D721Med (cell line): ENCODE data around the gene TMEM200C.
A peak's percentile ranks its signal among the peaks of the same experiment; 100 is the strongest.

Experiments used
- DNase-seq: peaks from one replicate; pipeline ENCODE4 v3.0.0; 2011; ENCODE audit warnings: low spot score; ENCODE audit not compliant: insufficient read length
- FAIRE-seq: peaks from 2 replicates; lab custom pipeline; 2011; peaks lifted over from hg19 to GRCh38; lab: Jason Lieb, UNC
- TF ChIP-seq, protein P1 (sequence below): IDR thresholded peaks from 2 replicates; pipeline ENCODE4 v1.5.1; 2012; ENCODE audit warnings: mild to moderate bottlenecking, control low read depth; ENCODE audit not compliant: insufficient read depth; ENCODE audit errors: missing control alignments

TMEM200C gene

GRCh38 chr18:5895299-5895875, at the start of gene TMEM200C:
TSS of gene TMEM200C (minus strand) at chr18:5895522. CDS start at chr18:5892063, 3,459 bp downstream.
- DNase-seq (peak; percentile 42), FAIRE-seq (no peak)
- TF ChIP-seq, protein P1, sequence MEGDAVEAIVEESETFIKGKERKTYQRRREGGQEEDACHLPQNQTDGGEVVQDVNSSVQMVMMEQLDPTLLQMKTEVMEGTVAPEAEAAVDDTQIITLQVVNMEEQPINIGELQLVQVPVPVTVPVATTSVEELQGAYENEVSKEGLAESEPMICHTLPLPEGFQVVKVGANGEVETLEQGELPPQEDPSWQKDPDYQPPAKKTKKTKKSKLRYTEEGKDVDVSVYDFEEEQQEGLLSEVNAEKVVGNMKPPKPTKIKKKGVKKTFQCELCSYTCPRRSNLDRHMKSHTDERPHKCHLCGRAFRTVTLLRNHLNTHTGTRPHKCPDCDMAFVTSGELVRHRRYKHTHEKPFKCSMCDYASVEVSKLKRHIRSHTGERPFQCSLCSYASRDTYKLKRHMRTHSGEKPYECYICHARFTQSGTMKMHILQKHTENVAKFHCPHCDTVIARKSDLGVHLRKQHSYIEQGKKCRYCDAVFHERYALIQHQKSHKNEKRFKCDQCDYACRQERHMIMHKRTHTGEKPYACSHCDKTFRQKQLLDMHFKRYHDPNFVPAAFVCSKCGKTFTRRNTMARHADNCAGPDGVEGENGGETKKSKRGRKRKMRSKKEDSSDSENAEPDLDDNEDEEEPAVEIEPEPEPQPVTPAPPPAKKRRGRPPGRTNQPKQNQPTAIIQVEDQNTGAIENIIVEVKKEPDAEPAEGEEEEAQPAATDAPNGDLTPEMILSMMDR, result no peak

- TF ChIP-seq, protein P1, result no peak
- DNase-seq, result no peak
- FAIRE-seq, result no peak
These were observed 49.1 kb upstream of the TMEM200C start for GRCh38 chr18:5944448-5944847.

DNA sequence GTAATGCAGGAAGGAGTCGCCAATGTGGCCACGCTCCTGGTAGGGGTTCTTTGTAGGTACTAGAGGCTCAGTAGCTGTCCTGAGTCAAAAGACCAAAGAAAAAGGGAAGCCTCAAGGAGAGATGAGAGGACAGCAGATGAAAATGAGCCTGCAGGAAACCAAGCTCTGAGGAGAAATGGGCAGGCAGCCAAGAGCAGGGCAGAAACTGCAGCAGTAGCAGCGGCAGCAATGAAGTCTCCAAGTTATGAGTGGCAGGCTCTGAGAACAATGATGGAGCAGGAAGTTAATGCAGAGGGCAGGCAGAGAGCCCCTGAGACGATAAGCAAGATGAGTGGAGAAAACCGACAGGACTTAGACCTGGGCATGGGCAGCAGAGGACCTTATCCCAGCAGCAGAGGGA, 48.2 kb upstream of the TMEM200C start:
- FAIRE-seq (no peak), DNase-seq (no peak)
- TF ChIP-seq, protein P1, result no peak

GRCh38 chr18:5942591-5942990, 47.3 kb upstream of the TMEM200C start:
- FAIRE-seq (no peak), DNase-seq (no peak)

DNA sequence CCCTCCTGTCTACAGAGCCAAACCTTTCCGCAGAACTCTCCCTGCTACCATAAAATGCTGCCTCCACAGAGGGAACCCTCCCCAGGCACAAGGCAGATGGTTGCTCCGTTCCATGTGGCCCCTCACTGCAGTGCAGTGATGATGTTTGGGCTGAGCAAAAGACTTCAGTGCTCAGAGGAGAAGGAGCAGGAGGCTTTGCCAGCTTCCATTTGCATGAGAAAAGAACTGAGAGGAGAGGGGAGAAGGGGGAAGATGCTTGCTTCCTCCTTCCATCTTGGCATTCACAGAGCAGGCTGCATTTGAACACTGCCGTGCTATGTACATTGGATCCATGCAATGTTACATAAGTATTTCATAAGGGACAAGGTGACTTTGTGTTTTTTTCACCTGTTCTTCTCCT, 46.6 kb upstream of the TMEM200C start:
- TF ChIP-seq, protein P1, result no peak
- DNase-seq (no peak), FAIRE-seq (no peak)

More at GRCh38 chr18:5942591-5942990, 47.3 kb upstream of the TMEM200C start:
- TF ChIP-seq, protein P1, result no peak

GRCh38 chr18:5939801-5940667, 44.7 kb upstream of the TMEM200C start:
- DNase-seq, result no peak
- no peak for FAIRE-seq
- TF ChIP-seq, protein P1, result no peak
